ENCODE measurements around the gene ARHGEF4. TPM values are rescaled to one million over a fixed set of nuclear protein-coding genes. Genes with fewer than 3 reads are reported as not detected.

ARHGEF4 gene
- total RNA-seq, 2 donors from 2014 or later, result 0.63 to 1.7 TPM

GRCh38 chr2:130844161-130844560 lies 7.4 kb downstream of the ARHGEF4 start:
- H3K4me1 Mint-ChIP-seq (ENCODE audit: low read depth), result no peaks in the 10 kb centered on the region
- DNase-seq, result no peak

DNA sequence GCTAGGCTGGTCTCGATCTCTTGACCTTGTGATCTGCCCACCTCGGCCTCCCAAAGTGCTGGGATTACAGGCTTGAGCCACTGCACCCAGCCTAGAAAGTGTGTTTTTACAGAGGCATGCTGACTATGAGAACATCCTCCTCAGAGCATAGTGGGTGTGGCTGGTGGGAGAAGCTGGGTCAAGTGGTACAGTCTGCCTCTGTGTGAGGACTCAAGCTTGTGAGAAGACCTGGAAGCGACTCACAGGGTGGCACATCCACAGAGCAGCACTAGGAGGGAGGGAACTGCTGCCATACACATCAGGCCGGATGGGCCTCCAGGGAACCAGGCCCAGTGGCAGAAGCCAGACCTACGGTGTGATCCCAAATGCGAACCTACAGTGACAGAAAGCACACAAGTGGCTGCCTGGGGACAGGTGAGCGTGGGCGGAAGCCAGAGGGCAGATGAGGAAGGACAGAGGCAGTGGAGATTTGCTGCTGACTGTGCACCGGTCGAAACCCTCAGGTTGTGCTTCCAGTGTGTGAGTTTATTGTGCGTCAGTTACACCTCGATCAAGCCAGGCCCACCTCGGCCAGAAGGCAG lies 8.9 kb downstream of the ARHGEF4 start:
- Mint-ChIP-seq H3K27me3 (ENCODE audit: low read depth) (peaks cover 14% of the 10 kb centered on the region), H3K36me3 (ENCODE audit: insufficient read depth in 2 of 2) (no peaks in the 10 kb centered on the region), H3K9me3 (no peaks in the 10 kb centered on the region), H3K27ac (no peak overlapping the region), H3K4me3 (no peak overlapping the region), H3K4me1 (ENCODE audit: low read depth) (no peaks in the 10 kb centered on the region)
- no peak for ATAC-seq (replicated peaks in 1 of 2)
- no peak for DNase-seq

More at GRCh38 chr2:130844161-130844560, 7.4 kb downstream of the ARHGEF4 start:
- Mint-ChIP-seq H3K27me3 (ENCODE audit: low read depth) (peaks cover 21% of the 10 kb centered on the region), H3K36me3 (ENCODE audit: insufficient read depth in 2 of 2) (no peaks in the 10 kb centered on the region), H3K4me3 (no peak overlapping the region), H3K27ac (no peak overlapping the region), H3K9me3 (no peaks in the 10 kb centered on the region)
- no peak for ATAC-seq (replicated peaks in 1 of 2)

- H3K4me3 Mint-ChIP-seq, result no peak overlapping the region
- no peaks in the 10 kb centered on the region for H3K4me1 Mint-ChIP-seq (ENCODE audit: low read depth)
- H3K9me3 Mint-ChIP-seq, result no peaks in the 10 kb centered on the region
- DNase-seq (no peak), ATAC-seq (replicated peaks in 1 of 2) (no peak)
- peaks cover 14% of the 10 kb centered on the region for H3K27me3 Mint-ChIP-seq (ENCODE audit: low read depth)
- no peak overlapping the region for H3K27ac Mint-ChIP-seq
- H3K36me3 Mint-ChIP-seq (ENCODE audit: insufficient read depth in 2 of 2), result no peaks in the 10 kb centered on the region
These were observed 9.5 kb downstream of the ARHGEF4 start for GRCh38 chr2:130846233-130846632.

- no peak for DNase-seq
- Mint-ChIP-seq H3K4me3 (no peak overlapping the region), H3K36me3 (ENCODE audit: insufficient read depth in 2 of 2) (no peaks in the 10 kb centered on the region), H3K27me3 (ENCODE audit: low read depth) (peaks cover 12% of the 10 kb centered on the region), H3K9me3 (no peaks in the 10 kb centered on the region), H3K27ac (no peak overlapping the region), H3K4me1 (ENCODE audit: low read depth) (no peaks in the 10 kb centered on the region)
- ATAC-seq (replicated peaks in 1 of 2), result no peak
These were observed 10.1 kb downstream of the ARHGEF4 start for GRCh38 chr2:130846686-130847375.

GRCh38 chr2:130847776-130848525 lies 11.2 kb downstream of the ARHGEF4 start:
- no peak for DNase-seq

DNA sequence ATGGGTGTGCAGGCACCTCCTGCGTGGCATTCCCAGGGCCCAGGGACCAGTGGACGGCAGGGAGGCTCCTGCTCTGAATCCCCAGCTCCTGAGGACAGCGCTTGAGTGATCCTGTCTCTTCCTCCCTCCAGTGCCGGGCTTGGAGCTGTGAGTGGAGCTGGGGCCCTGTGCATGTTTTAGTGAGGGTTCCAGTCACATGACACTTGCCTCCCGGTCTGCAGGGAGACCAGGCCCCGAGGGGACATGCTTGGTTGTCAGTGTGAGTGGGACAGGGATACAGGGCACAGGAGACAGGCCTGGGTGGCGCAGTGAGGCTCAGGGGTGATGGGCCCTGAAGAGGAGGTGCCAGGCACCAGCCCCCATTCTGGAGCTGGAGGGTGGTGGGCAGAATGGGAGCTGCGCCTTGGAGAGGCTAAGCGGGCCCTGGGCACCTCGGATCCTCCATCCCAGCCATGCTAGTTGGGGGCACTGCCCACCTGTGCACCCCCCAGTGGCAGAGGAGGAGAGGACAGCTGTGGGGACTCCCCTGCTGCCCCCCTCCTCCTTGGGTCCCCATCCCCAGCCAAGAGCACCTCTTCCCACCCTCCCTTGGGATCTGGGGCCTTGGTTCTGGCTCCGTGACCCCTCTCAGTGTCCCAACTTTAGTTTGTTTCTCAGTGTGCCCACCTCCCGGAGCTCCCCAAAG lies 12.0 kb downstream of the ARHGEF4 start:
- Mint-ChIP-seq H3K9me3 (no peaks in the 10 kb centered on the region), H3K27ac (no peak overlapping the region)
- ATAC-seq (replicated peaks in 1 of 2), result no peak

More at GRCh38 chr2:130847776-130848525, 11.2 kb downstream of the ARHGEF4 start:
- no peak for ATAC-seq (replicated peaks in 1 of 2)
- H3K9me3 Mint-ChIP-seq, result no peaks in the 10 kb centered on the region
- peaks cover 7% of the 10 kb centered on the region for H3K27me3 Mint-ChIP-seq (ENCODE audit: low read depth)
- no peaks in the 10 kb centered on the region for H3K4me1 Mint-ChIP-seq (ENCODE audit: low read depth)
- no peak overlapping the region for H3K27ac Mint-ChIP-seq
- H3K36me3 Mint-ChIP-seq (ENCODE audit: insufficient read depth in 2 of 2), result no peaks in the 10 kb centered on the region
- no peak overlapping the region for H3K4me3 Mint-ChIP-seq

DNA sequence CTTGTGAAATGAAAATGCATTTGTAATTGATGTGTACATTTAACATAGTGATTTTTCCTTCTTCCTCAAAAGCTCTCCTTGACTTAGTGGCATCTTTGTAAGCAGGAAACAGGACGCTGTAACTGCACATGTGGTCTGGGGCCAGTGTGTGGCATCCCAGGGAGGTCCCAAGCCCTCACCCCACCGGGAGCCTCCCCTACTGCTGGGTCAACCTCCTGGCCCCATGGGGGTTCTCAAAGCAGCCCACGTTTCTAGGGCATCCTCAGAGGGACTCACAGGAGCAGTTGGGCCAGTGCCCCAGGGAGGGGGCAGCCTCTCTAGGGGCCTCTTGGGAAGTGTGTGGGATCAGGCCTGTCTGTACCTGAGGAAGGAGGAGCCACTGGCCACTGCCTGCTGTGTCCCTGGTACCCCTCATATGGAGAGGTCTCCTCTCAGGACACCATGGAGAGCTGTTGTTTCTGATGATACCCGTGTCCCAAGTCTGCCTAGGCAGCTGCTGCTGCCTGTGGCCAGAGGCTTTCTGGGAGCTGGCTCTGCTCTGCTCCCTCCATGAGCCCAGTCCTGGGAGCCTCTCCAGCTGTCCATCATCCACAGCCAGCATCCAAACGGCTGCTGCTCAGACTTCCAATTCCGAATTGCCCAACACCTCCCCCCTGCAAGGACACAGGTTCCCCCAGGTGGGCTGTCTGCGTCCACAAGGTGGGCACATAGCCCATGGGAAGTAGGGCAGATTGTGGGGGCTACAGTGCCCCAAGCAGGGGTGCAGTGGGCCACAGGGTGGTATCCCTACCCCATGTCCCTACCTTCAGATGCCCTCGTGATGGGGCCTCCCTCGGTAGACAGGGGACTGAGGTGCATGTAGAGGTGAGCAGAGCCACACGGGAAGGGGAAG lies 13.4 kb downstream of the ARHGEF4 start:
- no peaks in the 10 kb centered on the region for H3K9me3 Mint-ChIP-seq
- no peak for ATAC-seq (replicated peaks in 1 of 2)
- no peak overlapping the region for H3K4me3 Mint-ChIP-seq
- no peaks in the 10 kb centered on the region for H3K36me3 Mint-ChIP-seq (ENCODE audit: insufficient read depth in 2 of 2)
- H3K27ac Mint-ChIP-seq, result no peak overlapping the region
- H3K27me3 Mint-ChIP-seq (ENCODE audit: low read depth), result peaks cover 7% of the 10 kb centered on the region
- no peaks in the 10 kb centered on the region for H3K4me1 Mint-ChIP-seq (ENCODE audit: low read depth)
- DNase-seq, result no peak

More for the DNA sequence above, 12.0 kb downstream of the ARHGEF4 start:
- no peaks in the 10 kb centered on the region for H3K36me3 Mint-ChIP-seq (ENCODE audit: insufficient read depth in 2 of 2)
- no peak overlapping the region for H3K4me3 Mint-ChIP-seq
- DNase-seq, result no peak
- H3K4me1 Mint-ChIP-seq (ENCODE audit: low read depth), result no peaks in the 10 kb centered on the region
- H3K27me3 Mint-ChIP-seq (ENCODE audit: low read depth), result peaks cover 7% of the 10 kb centered on the region

DNA sequence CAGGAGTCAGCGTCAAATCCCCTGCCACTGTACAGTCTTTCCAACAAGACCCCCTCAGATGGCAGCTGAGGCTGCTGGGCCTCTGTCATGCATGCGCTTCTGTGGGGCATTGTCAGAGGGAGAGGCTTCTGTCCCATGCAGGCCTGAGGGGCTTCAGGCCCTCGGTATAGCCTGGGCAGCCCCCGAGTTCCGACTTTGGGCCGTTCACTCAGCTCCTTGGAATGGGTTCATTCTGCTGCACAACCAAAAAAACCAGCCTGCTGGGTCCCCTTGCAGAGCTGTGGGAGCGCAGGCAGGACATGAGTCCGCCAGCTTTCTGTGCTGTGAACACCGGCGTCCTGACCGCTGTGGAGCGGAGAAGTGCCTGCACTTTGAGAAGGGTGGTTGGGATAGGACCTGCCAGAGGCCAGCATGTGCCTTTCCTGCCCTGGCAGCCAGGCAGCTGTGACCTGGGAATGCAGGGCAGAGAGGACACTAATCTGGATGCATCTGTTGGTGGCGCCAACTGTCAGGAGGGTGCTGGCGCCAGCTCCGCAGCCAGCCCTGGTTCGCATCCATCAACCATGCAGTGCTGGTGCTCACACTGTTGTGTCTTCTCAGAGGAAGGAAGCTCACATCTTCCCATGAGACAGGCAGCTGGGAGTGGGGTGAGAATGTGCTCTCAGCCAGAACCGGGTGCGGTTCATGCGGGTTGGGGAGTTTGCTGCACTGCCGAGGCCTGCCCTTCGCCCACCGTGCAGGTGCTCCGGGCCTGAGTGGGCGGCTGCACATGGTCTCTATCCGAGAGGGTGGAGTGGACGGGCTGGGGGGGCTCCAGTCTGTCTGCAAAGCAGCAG lies 14.3 kb downstream of the ARHGEF4 start:
- peaks cover 0 to 1% of the 10 kb centered on the region in 2 donors for H3K9me3 Mint-ChIP-seq
- no peak overlapping the region for H3K4me3 Mint-ChIP-seq
- H3K36me3 Mint-ChIP-seq (ENCODE audit: insufficient read depth in 2 of 2), result peaks cover 0 to 2% of the 10 kb centered on the region in 2 donors
- H3K27me3 Mint-ChIP-seq (ENCODE audit: low read depth), result peaks cover 7% of the 10 kb centered on the region
- H3K27ac Mint-ChIP-seq, result no peak overlapping the region
- ATAC-seq (replicated peaks in 1 of 2), result no peak
- H3K4me1 Mint-ChIP-seq (ENCODE audit: low read depth), result no peaks in the 10 kb centered on the region
- DNase-seq, result no peak

DNA sequence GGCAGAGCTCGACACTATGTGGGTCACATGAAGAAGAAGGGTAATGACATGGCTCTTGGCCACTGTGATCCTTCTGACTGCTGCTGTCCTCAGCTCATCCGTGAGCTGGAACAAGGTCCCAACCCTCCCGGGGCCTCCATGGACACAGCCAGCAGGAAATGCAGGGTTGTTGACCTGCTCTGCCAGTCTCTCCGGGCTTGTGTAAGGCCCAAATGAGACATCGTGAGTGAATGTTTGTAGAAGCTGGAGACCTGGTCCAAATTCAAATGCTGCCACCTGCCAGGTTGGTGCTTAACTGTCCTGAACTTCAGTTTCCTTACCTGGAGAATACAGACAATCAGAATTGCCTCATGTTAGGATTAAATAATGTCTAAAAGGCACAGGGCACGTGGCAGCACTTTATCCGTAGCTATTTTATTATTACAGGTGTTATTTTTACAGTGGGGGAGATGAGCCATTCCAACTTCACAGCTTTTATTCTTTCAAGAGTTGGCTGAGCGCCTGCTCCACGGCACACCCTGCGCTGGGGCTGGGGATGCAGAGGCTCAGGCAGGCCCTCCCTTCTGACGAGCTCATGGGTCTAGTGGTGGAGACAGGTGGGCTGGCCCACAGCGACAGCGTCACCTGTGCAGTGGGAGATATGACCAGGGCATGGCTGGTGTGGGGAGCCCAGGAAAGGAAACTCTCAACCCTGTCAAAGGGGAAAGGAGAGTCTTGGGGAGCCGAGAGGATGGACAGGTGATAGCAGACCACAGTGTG lies 15.1 kb downstream of the ARHGEF4 start:
- Mint-ChIP-seq H3K4me3 (no peak overlapping the region), H3K36me3 (ENCODE audit: insufficient read depth in 2 of 2) (peaks cover 0 to 2% of the 10 kb centered on the region in 2 donors), H3K27me3 (ENCODE audit: low read depth) (peaks cover 7% of the 10 kb centered on the region), H3K9me3 (peaks cover 0 to 1% of the 10 kb centered on the region in 2 donors), H3K27ac (no peak overlapping the region), H3K4me1 (ENCODE audit: low read depth) (no peaks in the 10 kb centered on the region)
- ATAC-seq (replicated peaks in 1 of 2) (no peak), DNase-seq (no peak)

GRCh38 chr2:130852521-130853115 lies 15.9 kb downstream of the ARHGEF4 start:
- H3K9me3 Mint-ChIP-seq, result peaks cover 0 to 1% of the 10 kb centered on the region in 2 donors
- DNase-seq (no peak), ATAC-seq (replicated peaks in 1 of 2) (no peak)
- H3K27ac Mint-ChIP-seq, result no peak overlapping the region
- peaks cover 0 to 2% of the 10 kb centered on the region in 2 donors for H3K36me3 Mint-ChIP-seq (ENCODE audit: insufficient read depth in 2 of 2)
- H3K4me3 Mint-ChIP-seq, result no peak overlapping the region
- H3K27me3 Mint-ChIP-seq (ENCODE audit: low read depth), result peaks cover 7% of the 10 kb centered on the region
- no peaks in the 10 kb centered on the region for H3K4me1 Mint-ChIP-seq (ENCODE audit: low read depth)

DNA sequence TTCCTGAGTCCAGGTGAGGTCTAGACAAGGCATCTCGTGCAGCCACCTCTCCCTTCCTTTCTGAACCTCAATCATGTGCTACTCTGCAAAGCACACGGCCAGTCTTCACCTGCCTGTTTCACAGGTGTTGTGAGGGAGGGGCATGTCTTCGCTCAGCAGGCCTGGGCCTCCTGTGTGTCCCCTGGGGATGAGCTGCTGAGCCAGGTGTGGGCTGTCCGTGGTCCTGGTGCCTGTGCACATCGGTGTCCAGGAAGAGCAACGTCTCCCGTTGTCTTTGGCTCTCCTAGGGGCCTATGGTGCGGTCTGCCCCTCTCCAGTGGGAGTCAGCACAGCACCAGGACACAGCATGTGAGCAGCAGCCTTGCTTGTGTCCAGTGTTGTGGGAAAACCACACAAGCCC lies 16.7 kb downstream of the ARHGEF4 start:
- H3K36me3 Mint-ChIP-seq (ENCODE audit: insufficient read depth in 2 of 2), result peaks cover 0 to 2% of the 10 kb centered on the region in 2 donors
- peaks cover 7% of the 10 kb centered on the region for H3K27me3 Mint-ChIP-seq (ENCODE audit: low read depth)
- no peaks in the 10 kb centered on the region for H3K4me1 Mint-ChIP-seq (ENCODE audit: low read depth)
- no peak overlapping the region for H3K27ac Mint-ChIP-seq
- ATAC-seq (replicated peaks in 1 of 2) (no peak), DNase-seq (no peak)
- H3K9me3 Mint-ChIP-seq, result peaks cover 0 to 1% of the 10 kb centered on the region in 2 donors
- no peak overlapping the region for H3K4me3 Mint-ChIP-seq
